NCI-H1417 treated with DMSO at 0.1 percent for 48 hours (cell line): ENCODE results near the gene ATP8B3.

ENCODE experiments used
- DNase-seq: peaks from one replicate; lab custom pipeline; 2025; lab: John Stamatoyannopoulos, UW

The ATP8B3 gene

GRCh38 chr19:1757468-1758230, 54.4 kb downstream of the ATP8B3 start:
- no peak for DNase-seq

DNA sequence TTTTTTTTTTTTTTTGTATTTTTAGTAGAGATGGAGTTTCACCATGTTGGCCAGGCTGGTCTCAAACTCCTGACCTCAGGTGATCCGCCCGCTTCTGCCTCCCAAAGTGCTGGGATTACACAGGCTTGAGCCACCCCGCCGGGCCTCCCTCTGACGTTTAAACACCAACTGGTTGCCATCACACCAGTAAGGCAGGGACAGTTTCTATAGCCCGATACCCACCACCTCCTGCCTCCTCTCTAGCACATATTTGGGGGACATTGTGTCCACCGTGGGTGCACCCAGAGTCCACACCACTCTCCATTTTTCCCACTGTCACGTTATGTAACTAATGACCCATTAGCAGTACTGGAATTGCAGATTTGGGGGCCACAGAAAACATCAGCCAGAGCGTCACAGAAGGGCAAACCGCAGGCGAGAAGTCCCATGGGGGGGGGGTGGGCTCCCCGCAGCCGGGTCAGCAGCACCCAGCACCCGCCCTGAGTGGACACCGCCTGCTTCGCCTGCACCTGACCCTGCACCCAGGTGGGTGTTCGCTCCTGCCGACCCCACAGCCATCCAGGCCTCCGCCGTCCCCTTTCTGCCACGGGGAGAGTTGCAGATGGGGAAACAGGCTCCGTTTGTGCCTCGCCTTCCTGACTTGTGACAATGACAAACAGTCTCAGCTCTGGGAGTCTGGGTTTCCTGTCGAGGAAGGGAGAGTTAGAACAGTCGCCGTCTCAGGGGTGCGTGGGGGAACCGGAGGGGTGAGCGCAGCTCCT, 55.2 kb downstream of the ATP8B3 start:
- DNase-seq, result no peak

DNA sequence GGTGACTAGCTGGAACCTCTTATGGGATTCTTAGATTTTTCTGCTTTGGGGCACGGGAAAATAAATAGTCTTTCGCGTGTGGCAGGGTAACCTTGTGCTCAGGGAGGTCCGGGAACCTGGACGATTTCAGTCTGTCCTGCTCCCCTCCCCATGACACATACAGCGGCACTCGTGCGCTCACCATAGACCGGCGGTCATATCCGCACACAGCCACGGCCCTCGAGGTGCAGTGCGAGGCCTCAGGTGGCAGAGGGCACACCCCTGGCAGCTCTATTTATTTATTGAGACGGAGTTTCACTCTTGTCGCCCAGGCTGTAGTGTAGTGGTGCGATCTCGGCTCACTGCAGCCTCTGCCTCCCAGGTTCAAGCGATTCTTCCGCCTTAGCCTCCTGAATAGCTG, 55.8 kb downstream of the ATP8B3 start:
- no peak for DNase-seq

GRCh38 chr19:1755467-1756171, 56.5 kb downstream of the ATP8B3 start:
- no peak for DNase-seq

DNA sequence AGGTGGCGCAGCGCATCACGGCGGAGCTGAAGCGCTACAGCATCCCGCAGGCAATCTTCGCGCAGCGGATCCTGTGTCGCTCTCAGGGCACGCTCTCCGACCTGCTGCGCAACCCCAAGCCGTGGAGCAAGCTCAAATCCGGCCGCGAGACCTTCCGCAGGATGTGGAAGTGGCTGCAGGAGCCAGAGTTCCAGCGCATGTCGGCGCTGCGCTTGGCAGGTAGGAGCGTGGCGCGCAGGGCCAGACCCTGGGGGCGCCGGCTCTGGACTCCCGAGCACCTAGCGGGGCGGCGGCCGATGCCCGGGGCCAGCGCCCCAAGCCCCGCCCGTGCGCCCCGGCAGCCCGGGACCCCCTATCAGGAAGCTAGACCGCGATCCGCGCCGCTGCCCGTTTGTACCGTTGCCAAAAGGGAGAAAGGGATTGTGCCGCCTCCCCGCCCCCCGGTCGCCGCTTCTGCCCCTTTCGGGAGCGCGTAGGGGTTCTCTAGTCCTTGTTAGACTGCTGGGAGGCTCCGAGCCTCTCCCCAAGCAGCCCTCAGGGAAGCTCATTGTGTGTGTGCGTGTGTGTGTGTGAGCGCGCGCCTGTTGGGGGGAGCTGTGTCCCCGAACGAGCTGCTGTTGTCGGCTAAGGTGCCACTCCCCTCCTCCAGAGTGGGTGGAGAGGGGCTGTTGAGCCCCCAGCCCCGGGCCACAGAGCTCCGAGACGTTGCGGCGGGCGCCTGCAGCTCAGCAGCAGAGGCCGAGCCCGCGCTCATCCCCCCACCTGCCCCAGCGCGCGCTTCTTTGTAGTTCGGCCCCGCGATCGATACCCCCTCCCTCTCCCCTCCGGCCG, 57.2 kb downstream of the ATP8B3 start:
- DNase-seq, result no peak

DNA sequence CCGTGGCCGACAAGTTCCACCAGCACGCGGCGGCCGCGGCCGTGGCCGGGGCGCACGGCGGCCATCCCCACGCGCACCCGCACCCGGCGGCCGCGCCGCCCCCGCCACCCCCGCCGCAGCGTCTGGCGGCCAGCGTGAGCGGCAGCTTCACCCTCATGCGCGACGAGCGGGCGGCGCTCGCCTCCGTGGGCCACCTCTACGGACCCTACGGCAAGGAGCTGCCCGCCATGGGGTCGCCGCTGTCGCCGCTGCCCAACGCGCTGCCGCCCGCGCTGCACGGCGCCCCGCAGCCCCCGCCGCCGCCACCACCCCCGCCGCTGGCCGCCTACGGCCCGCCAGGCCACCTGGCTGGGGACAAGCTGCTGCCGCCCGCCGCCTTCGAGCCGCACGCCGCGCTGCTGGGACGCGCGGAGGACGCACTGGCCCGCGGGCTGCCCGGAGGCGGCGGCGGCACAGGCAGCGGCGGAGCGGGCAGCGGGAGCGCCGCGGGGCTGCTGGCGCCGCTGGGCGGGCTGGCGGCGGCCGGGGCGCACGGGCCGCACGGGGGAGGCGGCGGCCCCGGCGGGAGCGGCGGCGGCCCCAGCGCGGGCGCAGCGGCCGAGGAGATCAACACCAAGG, 57.9 kb downstream of the ATP8B3 start:
- no peak for DNase-seq

DNA sequence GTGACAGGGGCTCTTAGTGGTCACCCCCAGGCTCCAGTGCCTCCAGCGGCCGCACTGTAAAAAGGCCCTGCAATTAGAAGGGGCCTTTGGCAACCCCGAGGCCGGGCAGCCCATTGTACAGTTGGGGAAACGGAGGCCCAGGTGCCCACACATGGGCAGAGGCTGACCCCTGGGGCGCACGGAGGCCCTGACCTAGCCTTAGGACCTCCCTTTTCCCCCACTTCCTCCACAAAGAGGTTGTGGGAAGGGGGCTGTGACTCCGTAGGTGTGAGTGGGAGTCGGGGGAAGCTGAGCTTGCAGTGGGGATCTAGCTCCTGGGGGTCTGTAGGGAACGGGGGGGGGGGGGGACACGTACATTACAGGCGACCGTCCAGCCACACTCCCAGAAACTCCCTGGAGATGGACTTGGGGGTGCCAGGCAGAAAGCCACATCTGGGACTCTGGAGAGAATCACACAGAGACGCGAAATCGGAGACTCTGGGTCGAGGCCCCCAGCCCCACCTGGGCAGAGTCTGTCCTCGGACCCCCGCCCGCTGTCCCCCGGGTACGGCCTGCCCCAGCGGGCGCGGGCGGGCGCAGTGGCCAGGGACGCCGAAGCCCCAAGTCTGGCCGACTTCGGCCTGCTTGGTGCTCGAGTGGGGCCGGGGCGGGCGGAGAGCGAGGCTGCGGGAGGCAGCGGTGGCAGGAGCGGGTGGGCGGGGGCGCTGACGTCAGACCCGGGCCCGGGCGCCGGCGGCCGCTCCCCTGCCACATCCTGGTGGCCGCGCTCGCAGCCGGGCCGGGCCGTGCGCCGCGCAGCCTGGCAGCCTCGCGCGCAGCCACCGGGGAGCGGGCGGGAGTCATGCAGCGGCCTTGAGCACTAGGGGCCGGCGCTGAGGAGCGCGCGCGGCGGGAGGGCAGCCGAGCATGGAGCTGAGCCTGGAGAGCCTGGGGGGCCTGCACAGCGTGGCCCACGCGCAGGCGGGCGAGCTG, 59.0 kb downstream of the ATP8B3 start, which contains the start of gene ONECUT3:
TSS of gene ONECUT3 (plus strand) at position 750 of the 972 bp plus-strand sequence. CDS start at position 907, 157 bp downstream.
- DNase-seq, result no peak

DNA sequence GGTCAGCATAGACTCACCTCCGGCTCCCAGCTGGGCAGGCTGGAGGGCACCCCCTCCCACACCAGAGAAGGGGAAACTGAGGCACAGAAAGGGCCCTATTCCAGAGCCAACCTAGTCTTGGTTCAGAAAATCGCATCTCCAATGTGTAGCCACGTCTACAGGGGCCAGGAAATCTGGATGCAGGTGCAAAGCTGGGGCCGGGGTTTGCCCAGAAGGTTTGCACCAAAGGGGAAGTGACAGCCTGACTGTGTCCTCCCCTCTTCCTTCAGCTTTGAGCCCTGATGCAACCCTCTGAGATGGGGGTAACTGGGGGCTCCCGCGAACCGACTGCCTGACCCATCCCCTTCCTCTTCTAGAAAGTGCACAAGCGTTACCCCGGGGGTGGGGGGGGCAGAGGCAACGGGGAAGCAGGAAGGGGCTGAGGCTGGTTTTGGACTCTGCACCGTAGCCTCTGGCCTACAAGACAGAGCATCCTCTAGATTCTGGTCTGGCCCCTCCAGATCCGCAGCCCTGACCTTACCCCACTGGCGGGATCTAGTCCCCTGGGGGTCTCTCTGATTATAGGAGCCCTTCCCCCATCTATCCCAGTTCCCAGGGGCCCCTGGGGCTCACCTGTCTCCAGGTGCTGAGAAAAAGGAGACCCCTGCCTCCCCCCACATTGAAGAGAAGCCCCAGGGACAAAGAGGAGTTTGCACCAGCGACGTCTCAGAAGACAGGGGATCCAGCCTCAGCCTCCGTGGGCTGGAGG, 59.9 kb downstream of the ATP8B3 start:
- DNase-seq, result no peak

DNA sequence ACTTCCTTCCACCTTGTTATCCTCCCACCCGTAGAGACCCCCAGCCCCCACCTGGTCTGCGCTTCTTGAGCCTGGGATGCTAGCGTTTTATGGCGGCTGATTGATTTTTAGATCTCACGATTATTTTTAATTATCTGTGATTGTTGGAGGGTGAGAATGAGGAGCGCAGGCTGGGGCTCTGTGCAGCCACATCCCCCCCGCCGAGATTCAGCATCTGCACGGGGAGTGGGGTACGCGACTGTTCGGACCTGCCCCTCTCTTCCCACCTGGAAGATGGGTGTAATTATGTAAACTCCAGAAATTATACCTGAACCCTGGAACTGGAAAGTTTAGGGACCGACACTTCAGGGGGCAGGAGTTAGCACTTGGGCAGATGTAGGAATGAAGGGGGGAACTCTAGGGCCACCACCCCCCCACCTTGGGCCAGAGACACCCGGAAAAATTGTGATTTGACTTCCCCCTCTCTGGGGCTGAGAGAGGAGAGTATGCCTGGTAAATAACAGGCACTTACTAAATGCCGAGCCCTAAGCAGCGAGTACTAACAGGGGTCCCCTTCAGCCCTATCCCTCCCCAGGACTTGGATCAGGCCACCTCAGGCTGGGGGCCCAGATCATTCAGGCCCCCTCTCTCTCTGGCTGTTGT, 60.6 kb downstream of the ATP8B3 start:
- DNase-seq, result no peak

DNA sequence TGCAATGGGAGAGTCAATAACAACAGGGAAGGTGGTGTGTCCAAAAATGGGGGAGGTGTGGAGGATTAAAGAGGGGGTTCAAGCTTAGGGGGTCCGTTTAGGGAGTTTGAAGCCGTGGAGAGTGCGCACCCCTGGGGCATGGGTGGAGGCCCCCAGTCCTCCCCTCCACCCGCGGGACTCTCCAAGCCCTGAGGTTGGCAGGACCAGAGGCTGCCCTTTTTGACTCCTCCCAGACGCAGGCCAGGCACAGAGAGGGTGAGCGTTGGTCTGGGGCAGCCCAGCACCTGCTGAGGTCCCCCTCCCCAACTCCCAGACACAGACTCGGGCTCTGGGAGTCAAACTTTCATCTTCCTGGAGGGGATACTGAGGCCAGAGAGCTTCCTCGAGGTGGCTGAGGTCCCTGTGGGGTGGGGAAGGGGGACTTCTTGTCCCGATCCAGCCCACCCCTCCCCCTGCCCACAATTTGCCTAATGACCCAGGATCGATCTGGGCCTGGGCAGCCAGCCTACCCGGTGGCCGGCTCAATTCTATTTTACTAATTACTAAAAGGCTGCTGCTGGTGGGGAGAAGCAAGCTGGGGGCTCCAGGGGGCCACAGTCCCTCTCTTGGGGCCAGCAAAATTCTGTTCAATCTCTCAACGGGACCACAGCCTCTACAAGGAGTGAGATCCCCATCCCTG, 61.6 kb downstream of the ATP8B3 start:
- no peak for DNase-seq

- no peak for DNase-seq
These were observed 62.4 kb downstream of the ATP8B3 start for GRCh38 chr19:1749373-1750342.

GRCh38 chr19:1748873-1749341, 63.2 kb downstream of the ATP8B3 start:
- no peak for DNase-seq

GRCh38 chr19:1748115-1748872, 63.8 kb downstream of the ATP8B3 start:
- DNase-seq, result no peak

- DNase-seq, result no peak
These were observed 64.6 kb downstream of the ATP8B3 start for GRCh38 chr19:1747285-1748114.
